GM10266 (cell line): ENCODE measurements around the gene SHISA7.

Source experiments
- DNase-seq: peaks from one replicate; pipeline ENCODE4 v3.0.0; 2012; ENCODE audit errors: extremely low spot score
- TF ChIP-seq, protein P1 (sequence below): IDR thresholded peaks from 2 replicates; pipeline ENCODE4 v1.5.1; 2012; ENCODE audit warnings: mild to moderate bottlenecking, low read depth; ENCODE audit not compliant: control insufficient read depth, insufficient read depth; ENCODE audit errors: missing control alignments

SHISA7 gene

DNA sequence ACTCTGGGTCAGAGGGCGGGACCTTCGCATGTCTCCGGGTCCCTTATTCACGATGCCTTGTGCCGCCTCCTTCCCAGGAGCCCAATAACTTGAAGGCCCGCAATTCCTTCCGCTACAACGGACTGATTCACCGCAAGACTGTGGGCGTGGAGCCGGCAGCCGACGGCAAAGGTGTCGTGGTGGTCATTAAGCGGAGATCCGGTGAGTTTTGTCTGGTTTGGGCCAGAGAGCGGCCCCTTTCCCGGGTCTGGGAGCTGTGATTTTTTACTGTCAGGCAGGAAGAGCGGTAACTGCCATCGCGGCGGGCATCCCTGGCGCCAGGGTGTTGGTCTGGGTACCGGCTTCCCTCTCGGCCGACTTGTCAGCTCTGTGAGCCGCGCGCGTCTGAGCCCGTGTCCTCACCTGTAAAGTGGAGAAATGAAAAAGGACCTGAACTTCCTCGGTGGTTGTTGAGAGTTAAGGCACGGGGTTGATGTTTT, 56.6 kb downstream of the SHISA7 start:
- TF ChIP-seq, protein P1, sequence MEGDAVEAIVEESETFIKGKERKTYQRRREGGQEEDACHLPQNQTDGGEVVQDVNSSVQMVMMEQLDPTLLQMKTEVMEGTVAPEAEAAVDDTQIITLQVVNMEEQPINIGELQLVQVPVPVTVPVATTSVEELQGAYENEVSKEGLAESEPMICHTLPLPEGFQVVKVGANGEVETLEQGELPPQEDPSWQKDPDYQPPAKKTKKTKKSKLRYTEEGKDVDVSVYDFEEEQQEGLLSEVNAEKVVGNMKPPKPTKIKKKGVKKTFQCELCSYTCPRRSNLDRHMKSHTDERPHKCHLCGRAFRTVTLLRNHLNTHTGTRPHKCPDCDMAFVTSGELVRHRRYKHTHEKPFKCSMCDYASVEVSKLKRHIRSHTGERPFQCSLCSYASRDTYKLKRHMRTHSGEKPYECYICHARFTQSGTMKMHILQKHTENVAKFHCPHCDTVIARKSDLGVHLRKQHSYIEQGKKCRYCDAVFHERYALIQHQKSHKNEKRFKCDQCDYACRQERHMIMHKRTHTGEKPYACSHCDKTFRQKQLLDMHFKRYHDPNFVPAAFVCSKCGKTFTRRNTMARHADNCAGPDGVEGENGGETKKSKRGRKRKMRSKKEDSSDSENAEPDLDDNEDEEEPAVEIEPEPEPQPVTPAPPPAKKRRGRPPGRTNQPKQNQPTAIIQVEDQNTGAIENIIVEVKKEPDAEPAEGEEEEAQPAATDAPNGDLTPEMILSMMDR = no peak
- no peak for DNase-seq

DNA sequence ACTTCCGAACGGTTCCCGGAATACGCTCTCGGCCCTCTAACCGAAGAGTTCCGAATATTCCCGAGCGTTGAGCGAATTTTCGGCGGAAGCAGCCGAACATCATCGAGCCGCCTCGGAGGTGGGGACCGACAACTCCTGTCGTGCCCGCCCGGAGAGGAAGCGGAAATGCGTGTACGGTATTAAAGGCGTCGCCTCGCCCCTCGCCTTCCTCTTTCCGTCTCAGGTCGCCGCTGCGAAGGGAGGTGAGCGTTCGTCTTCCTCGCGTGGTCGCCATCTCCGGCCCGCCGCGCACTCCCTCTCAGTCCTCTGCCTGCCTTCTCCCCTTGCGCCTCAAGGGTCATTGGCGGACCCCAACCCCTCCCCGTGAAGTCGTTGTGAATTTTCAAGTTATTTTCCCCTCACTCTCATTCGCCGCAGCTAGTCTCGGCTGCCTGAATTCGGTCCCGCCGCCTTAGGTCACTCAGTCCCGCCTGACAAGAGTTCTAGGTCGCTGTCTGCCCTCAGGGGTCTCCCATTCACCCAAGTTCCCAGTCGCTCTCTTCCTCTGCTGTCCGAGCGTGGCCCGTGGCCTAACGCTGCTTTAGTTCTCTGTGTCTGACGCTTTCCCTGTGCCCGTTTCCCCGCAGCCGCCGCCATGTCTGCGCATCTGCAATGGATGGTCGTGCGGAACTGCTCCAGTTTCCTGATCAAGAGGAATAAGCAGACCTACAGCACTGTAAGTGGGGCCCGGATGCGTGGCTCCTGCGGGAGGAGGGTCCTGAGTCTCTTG, 57.2 kb downstream of the SHISA7 start, which contains the start of gene RPL28:
TSS of gene RPL28 (plus strand) at position 209 of the 769 bp plus-strand sequence. CDS start at position 635, 426 bp downstream.
- TF ChIP-seq, protein P1 = no peak
- DNase-seq = peak; percentile 97

DNA sequence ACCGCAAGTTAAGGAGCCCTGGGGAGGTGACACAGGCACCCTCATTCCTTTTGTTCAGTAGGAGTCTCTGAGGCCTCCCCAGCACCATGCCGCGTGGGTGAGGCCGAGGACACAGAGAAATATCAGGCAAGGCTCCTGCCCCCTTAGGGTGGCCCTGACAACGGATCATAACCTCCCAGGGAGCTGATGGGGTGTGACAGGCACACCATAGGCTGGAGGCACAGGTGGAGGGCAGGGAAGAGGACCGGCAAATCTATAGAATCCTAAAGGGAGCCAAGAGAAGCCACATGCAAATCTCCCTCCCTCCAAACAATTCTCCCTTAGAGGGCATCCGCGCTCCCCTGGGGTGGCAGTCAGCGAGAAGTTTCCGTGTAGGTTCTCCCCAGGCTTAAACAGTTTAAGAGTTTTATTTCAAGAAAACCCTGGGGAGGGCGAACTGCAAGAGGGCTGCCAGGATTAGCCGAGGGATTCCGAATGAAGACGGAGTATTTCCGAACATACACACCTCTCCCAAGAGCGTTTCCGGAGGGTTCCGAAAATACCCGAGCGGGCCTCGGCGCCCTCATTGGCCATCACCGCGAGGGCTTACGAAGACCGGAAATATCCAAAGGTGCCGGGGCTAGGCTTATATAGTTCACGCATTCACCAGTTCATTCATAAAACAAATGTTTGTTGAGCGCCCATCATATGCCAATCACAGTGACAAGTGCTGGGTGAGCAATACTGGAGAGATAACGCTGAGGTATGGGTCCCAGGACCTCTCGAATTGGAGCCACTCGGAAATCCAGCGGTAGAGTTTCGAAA, 58.0 kb downstream of the SHISA7 start:
- TF ChIP-seq, protein P1 = no peak
- DNase-seq = peak; percentile 98

DNA sequence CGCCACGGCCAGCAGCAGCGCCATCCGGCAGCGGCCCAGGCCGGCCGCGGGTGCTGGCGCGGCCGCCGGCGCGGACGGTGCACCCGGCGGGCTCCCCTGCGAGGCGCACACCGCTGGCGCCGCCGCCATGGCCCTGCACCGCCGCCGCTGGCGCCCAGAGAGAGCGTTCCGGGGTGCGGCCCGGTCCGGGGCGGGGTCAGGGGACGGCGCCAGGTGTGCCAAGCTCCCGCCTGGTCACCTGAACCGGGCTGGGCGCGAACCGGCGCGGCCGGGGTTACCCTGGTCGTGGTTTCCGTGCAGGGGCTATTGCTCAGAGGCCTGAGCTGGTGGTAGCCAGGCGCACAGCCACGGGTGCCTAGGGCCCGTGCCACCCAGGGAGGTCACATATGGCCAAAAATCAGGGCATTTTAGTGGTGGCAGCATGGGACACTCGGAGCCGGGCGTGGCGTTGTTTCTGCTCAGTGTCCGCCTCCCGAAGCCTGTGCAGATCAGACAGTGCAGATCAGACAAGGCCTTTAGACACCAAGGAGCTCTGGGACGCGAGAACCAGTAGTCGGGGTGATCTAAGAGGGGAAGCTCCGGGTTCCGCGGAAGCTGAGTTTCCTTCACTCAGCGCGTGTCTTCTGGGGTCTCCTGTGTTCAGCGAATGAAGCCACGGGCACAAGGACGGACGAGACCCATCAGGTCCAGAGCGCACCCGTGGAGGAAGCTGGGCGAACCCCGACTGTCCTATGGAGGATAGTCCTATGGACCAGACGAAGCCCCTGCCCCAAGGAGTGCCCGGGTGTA, 58.8 kb downstream of the SHISA7 start, which contains the start of gene TMEM238:
TSS of gene TMEM238 (minus strand) at position 162 of the 789 bp plus-strand sequence. CDS start at position 129, 33 bp downstream.
- TF ChIP-seq, protein P1 = no peak
- DNase-seq = no peak

DNA sequence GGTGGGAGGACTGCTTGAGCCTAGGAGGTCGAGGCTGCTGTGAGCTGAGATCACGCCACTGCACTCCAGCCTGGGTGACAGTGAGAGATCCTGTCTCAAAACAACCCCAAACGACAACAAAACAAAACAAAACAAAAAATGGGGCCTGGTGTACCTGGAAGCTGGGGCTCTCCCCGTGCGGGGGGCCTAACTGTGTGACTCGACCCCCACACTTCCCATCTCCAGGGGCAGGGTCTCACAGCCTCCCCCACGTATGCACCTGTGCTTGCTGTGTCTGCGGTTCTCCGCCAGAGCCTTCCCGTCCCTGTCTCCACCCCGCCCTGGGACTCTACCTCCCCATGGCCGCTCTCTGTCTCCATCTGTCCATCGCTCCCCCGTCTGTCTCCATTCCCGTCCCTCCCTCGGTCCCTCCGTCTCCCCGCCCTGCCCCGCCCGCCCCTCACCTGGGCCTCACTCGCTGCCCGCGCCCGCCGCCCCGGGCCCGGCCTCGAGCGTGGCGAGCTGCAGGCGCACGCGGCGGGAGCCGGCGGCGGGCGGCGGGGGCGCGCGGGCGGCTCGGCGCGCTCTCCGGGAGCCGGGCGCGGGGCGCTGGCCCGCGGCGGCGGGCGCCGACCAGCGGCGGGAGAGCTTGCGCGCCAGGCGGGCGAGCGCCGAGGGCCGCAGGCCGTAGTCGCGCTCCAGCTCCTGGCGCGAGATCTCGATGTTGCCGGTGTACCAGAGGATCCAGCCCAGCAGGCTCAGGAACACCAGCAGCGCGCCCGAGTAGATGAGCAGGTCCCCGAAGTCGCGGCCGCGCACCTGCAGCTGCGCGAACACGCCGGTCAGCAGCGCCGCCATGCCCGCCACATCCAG, 59.6 kb downstream of the SHISA7 start:
- DNase-seq = peak; percentile 88
- TF ChIP-seq, protein P1 = peak; percentile 55

DNA sequence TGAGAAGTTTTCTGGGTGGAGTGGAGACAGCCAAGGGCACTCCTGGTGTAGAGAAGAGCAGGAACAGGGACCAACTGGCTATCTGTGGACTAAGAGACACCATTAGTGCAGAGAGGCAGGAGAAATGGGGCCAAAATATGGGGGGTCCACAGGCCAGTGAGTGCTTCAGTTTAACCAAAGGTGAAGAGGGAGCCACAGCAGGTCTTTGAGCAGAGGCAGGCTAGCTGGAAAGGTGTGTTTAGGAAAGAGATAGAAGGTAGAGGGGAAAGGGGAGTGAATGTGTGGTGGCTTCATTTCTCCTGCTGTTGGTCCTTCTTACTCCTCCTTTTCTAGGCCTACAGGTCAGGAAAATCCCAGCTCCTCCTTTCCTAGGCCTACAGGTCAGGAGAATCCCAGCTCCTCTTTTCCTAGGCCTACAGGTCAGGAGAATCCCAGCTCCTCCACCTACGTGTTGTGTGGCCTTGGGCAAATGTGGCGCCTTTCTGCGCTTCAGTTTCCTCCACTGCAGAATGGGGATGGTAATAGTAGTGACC, 60.5 kb downstream of the SHISA7 start:
- no peak for DNase-seq
- TF ChIP-seq, protein P1 = no peak
